OCI-LY1 (cell line): Measurements from ENCODE around the gene GPT2.
A peak's percentile ranks its signal among the peaks of the same experiment; 100 is the strongest.

Experiments used
- H2AFZ ChIP-seq: fragments of 200-600 bp; sonication (generic), shearing (Covaris generic); 2 replicates; pipeline ENCODE4 v1.6.0; 2014; ENCODE audit warnings: antibody characterized with exemption, mild to moderate bottlenecking, low read length
- H3F3A ChIP-seq: fragments of 200-600 bp; sonication (generic), shearing (Covaris generic); 2 replicates; pipeline ENCODE4 v1.6.0; 2014; ENCODE audit warnings: mild to moderate bottlenecking, antibody characterized with exemption, low read length, moderate library complexity; ENCODE audit not compliant: insufficient read depth
- H3K27ac ChIP-seq: fragments of 200-600 bp; sonication (generic); 2 replicates; pipeline ENCODE4 v1.5.1; 2014; ENCODE audit warnings: low read length, mixed run types, mild to moderate bottlenecking, low read depth; ENCODE audit not compliant: poor library complexity, severe bottlenecking
- H3K27me3 ChIP-seq: fragments of 200-600 bp; sonication (generic); 2 replicates; pipeline ENCODE4 v1.6.0; 2014; ENCODE audit warnings: antibody characterized with exemption, mild to moderate bottlenecking, low read length, moderate library complexity; ENCODE audit not compliant: insufficient read depth
- H3K36me3 ChIP-seq: fragments of 200-600 bp; sonication (generic); 2 replicates; pipeline ENCODE4 v1.6.1; 2014; ENCODE audit warnings: mild to moderate bottlenecking, antibody characterized with exemption, low read length, moderate library complexity, mixed read lengths; ENCODE audit not compliant: insufficient read depth
- H3K4me1 ChIP-seq: fragments of 200-600 bp; sonication (generic); 2 replicates; pipeline ENCODE4 v1.5.1; 2014; ENCODE audit warnings: mild to moderate bottlenecking, low read length, moderate library complexity; ENCODE audit not compliant: insufficient read depth, severe bottlenecking
- H3K4me2 ChIP-seq: fragments of 200-600 bp; sonication (generic), shearing (Covaris generic); 2 replicates; pipeline ENCODE4 v1.6.1; 2014; ENCODE audit warnings: low read length
- H3K4me3 ChIP-seq: fragments of 200-600 bp; sonication (generic); 2 replicates; pipeline ENCODE4 v1.5.1; 2014; ENCODE audit warnings: low read length, low read depth, mild to moderate bottlenecking, mixed read lengths; ENCODE audit not compliant: poor library complexity, severe bottlenecking
- H3K79me2 ChIP-seq: fragments of 200-600 bp; shearing (Covaris generic); 2 replicates; pipeline ENCODE4 v1.6.1; 2016; ENCODE audit warnings: mixed run types, low read length, mixed read lengths; ENCODE audit not compliant: insufficient read depth
- H3K9ac ChIP-seq: fragments of 200-600 bp; sonication (generic), shearing (Covaris generic); 2 replicates; pipeline ENCODE4 v1.6.1; 2014; ENCODE audit warnings: mild to moderate bottlenecking, low read length, mixed read lengths
- H3K9me2 ChIP-seq: fragments of 200-600 bp; sonication (generic), shearing (Covaris generic); 2 replicates; pipeline ENCODE4 v1.6.1; 2014; ENCODE audit warnings: low read depth, mild to moderate bottlenecking, low read length, mixed read lengths
- H3K9me3 ChIP-seq: fragments of 200-600 bp; shearing (Covaris generic); 2 replicates; pipeline ENCODE4 v1.6.1; 2014; ENCODE audit warnings: low read length, mixed read lengths
- H4K20me1 ChIP-seq: fragments of 200-600 bp; sonication (generic), shearing (Covaris generic); 2 replicates; pipeline ENCODE4 v1.6.0; 2016; ENCODE audit warnings: mild to moderate bottlenecking, low read length; ENCODE audit not compliant: insufficient read depth
- EZH2 ChIP-seq: fragments of 200-600 bp; sonication (generic), shearing (Covaris generic); IDR thresholded peaks from 2 replicates; pipeline ENCODE4 v1.8.0; 2017; ENCODE audit warnings: borderline replicate concordance, mixed run types, mild to moderate bottlenecking, antibody characterized with exemption, low read length, moderate library complexity, mixed read lengths
- TF ChIP-seq, protein P1 (sequence below): fragments of 200-600 bp; sonication (generic), shearing (Covaris generic); IDR thresholded peaks from 2 replicates; pipeline ENCODE4 v1.5.1; 2017; ENCODE audit warnings: mild to moderate bottlenecking, antibody characterized with exemption, low read length, moderate library complexity, mixed read lengths

Gene GPT2

GRCh38 chr16:46928811-46929210 lies 44.6 kb downstream of the GPT2 start:
- H3K9me2 ChIP-seq, result no peaks in the 10 kb centered on the region
- H3K4me1 ChIP-seq, result peaks cover 20% of the 10 kb centered on the region
- TF ChIP-seq, protein P1, sequence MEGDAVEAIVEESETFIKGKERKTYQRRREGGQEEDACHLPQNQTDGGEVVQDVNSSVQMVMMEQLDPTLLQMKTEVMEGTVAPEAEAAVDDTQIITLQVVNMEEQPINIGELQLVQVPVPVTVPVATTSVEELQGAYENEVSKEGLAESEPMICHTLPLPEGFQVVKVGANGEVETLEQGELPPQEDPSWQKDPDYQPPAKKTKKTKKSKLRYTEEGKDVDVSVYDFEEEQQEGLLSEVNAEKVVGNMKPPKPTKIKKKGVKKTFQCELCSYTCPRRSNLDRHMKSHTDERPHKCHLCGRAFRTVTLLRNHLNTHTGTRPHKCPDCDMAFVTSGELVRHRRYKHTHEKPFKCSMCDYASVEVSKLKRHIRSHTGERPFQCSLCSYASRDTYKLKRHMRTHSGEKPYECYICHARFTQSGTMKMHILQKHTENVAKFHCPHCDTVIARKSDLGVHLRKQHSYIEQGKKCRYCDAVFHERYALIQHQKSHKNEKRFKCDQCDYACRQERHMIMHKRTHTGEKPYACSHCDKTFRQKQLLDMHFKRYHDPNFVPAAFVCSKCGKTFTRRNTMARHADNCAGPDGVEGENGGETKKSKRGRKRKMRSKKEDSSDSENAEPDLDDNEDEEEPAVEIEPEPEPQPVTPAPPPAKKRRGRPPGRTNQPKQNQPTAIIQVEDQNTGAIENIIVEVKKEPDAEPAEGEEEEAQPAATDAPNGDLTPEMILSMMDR, result no peak
- no peak for TF ChIP-seq EZH2
- no peak overlapping the region for H3K4me2 ChIP-seq
- H3K9me3 ChIP-seq, result no peaks in the 10 kb centered on the region
- no peak overlapping the region for H3K9ac ChIP-seq
- H2AFZ ChIP-seq, result no peak overlapping the region
- H3K4me3 ChIP-seq, result no peak overlapping the region
- H3K79me2 ChIP-seq, result no peaks in the 10 kb centered on the region
- no peaks in the 10 kb centered on the region for H3K27me3 ChIP-seq
- H3F3A ChIP-seq, result no peaks in the 10 kb centered on the region
- H3K27ac ChIP-seq, result peak overlapping the region; percentile 60
- H3K36me3 ChIP-seq, result peaks cover 41% of the 10 kb centered on the region
- H4K20me1 ChIP-seq, result no peaks in the 10 kb centered on the region

- Histone ChIP-seq H3K36me3 (peaks cover 33% of the 10 kb centered on the region; the same call in 1 of the 2 replicates), H3K9ac (no peak overlapping the region), H3K9me3 (no peaks in the 10 kb centered on the region), H3K4me1 (peaks cover 20% of the 10 kb centered on the region), H3K9me2 (no peaks in the 10 kb centered on the region), H4K20me1 (no peaks in the 10 kb centered on the region), H3F3A (no peaks in the 10 kb centered on the region), H3K4me2 (no peak overlapping the region), H3K4me3 (no peak overlapping the region), H2AFZ (no peak overlapping the region), H3K27ac (peak overlapping the region; percentile 60), H3K27me3 (no peaks in the 10 kb centered on the region), H3K79me2 (no peaks in the 10 kb centered on the region)
- TF ChIP-seq EZH2, result no peak
- TF ChIP-seq, protein P1, result peak; percentile 95
Observed at GRCh38 chr16:46929378-46930332, 45.5 kb downstream of the GPT2 start.

- Histone ChIP-seq H3K4me2 (no peak overlapping the region), H4K20me1 (no peaks in the 10 kb centered on the region), H3K79me2 (no peaks in the 10 kb centered on the region), H3K36me3 (peaks cover 27% of the 10 kb centered on the region; the same call in 1 of the 2 replicates), H3K9ac (no peak overlapping the region), H3K9me3 (no peaks in the 10 kb centered on the region), H3K27me3 (no peaks in the 10 kb centered on the region), H3F3A (no peaks in the 10 kb centered on the region), H2AFZ (no peak overlapping the region), H3K27ac (peak overlapping the region; percentile 30), H3K4me3 (no peak overlapping the region), H3K4me1 (peaks cover 20% of the 10 kb centered on the region), H3K9me2 (no peaks in the 10 kb centered on the region)
- TF ChIP-seq, protein P1, result no peak
- TF ChIP-seq EZH2, result no peak
Observed at GRCh38 chr16:46930861-46931260, 46.7 kb downstream of the GPT2 start.
